Bronchial epithelial cell (primary cell): ENCODE data around the gene OR2M3. TPM values are rescaled to one million over a fixed set of nuclear protein-coding genes. Genes with fewer than 3 reads are reported as not detected.

Experiments
- DNase-seq: peaks from one replicate; pipeline ENCODE4 v3.0.0-alpha.2; 2010; ENCODE audit warnings: low read depth
- FAIRE-seq: peaks from 2 replicates; lab custom pipeline; 2011; peaks lifted over from hg19 to GRCh38; lab: Jason Lieb, UNC
- H3K27me3 ChIP-seq: 2 replicates; pipeline ENCODE4 v1.5.1; 2011; ENCODE audit warnings: low read length; ENCODE audit not compliant: control insufficient read depth, insufficient read depth
- H3K36me3 ChIP-seq: 2 replicates; pipeline ENCODE4 v1.5.1; 2011; ENCODE audit warnings: low read length; ENCODE audit not compliant: control insufficient read depth, insufficient read depth
- H3K4me3 ChIP-seq: 2 replicates; pipeline ENCODE4 v1.5.1; 2011; ENCODE audit warnings: mild to moderate bottlenecking, low read depth, low read length, control low read depth
- total RNA-seq: library from RNA; depleted of rRNA; stranded (reverse); fragments of >200 nt; gene quantifications from 2 replicates; pipeline ENCODE4 v1.2.1, GENCODE V29; 2014
- TF ChIP-seq, protein P1 (sequence below): IDR thresholded peaks from 2 replicates; pipeline ENCODE4 v1.5.1; 2011; ENCODE audit warnings: mild to moderate bottlenecking, moderate library complexity, low read length, control low read depth, inconsistent platforms; ENCODE audit not compliant: insufficient read depth, severe bottlenecking

The OR2M3 gene
- total RNA-seq, 1 donor from 2014 or later: under 0.01 TPM

DNA sequence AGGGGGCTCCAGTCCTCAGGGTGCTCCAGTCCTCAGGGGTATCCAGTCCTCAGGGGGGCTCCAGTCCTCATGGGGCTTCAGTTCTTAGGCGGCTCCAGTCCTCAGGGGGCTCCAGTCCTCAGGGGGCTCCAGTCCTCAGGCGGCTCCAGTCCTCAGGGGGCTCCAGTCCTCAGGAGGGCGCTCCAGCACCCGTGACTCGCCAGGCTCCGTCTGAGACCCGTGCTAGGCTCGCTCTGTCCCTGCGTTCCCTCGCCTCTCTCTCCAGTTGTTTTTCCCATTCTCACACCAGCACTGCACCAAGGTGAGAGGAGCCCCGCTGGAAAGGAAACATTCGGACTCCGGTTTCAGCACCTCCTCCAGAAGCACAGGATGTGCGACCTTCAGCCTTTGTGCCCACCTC, 31.9 kb upstream of the OR2M3 start:
- TF ChIP-seq, protein P1, sequence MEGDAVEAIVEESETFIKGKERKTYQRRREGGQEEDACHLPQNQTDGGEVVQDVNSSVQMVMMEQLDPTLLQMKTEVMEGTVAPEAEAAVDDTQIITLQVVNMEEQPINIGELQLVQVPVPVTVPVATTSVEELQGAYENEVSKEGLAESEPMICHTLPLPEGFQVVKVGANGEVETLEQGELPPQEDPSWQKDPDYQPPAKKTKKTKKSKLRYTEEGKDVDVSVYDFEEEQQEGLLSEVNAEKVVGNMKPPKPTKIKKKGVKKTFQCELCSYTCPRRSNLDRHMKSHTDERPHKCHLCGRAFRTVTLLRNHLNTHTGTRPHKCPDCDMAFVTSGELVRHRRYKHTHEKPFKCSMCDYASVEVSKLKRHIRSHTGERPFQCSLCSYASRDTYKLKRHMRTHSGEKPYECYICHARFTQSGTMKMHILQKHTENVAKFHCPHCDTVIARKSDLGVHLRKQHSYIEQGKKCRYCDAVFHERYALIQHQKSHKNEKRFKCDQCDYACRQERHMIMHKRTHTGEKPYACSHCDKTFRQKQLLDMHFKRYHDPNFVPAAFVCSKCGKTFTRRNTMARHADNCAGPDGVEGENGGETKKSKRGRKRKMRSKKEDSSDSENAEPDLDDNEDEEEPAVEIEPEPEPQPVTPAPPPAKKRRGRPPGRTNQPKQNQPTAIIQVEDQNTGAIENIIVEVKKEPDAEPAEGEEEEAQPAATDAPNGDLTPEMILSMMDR: no peak
- no peak for DNase-seq
- H3K4me3 ChIP-seq: no peak overlapping the region
- no peaks in the 10 kb centered on the region for H3K27me3 ChIP-seq
- no peaks in the 10 kb centered on the region for H3K36me3 ChIP-seq
- no peak for FAIRE-seq

DNA sequence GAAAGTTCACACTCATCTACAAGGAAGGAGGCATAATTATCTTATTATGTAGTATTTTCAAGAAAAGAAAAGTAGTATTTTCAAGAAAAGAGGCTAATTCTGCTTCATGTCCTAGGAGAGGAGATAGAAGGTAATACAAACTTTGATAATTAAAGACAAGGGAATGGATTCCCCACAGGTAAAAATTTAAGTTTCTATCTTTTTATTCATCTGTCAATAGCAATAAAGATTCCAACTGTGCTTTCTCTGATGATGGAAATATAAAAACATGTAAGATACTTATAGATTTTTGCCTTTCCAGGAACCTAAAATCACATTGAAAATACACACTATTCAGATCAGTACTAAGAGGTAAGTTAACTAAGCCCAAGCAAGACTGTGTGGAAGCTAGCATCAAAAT, 22.5 kb upstream of the OR2M3 start, which contains the start of gene OR2M2:
Gene OR2M2, plus strand, starts transcription at position 301 of the 400 bp plus-strand sequence. CDS start 5,165 bp downstream, outside the sequence.
- DNase-seq (no peak), FAIRE-seq (no peak)
- H3K4me3 ChIP-seq: no peak within 1 kb of the TSS
- TF ChIP-seq, protein P1: no peak
- no peaks in the 10 kb centered on the region for H3K27me3 ChIP-seq
- H3K36me3 ChIP-seq: no peaks in the 10 kb centered on the region

DNA sequence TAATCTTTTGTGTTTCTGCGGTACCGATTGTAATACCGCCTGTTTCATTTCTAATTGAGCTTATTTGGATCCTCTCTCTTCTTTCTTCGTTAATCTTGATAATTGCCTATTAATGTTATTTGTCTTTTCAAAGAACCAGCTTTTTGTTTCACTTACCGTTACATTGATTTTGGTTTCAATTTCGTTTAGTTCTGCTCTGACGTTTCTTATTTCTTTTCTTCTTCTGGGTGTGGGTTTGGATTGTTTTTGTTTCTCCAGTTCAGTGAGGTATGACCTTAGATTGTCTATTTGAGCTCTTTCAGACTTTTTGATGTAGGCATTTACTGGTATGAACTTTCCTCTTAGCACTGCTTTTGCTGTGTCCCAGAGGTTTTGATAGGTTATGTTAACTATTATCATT, 13.1 kb upstream of the OR2M3 start:
- DNase-seq: no peak
- Histone ChIP-seq H3K4me3 (no peak overlapping the region), H3K27me3 (no peaks in the 10 kb centered on the region), H3K36me3 (no peaks in the 10 kb centered on the region)
- no peak for FAIRE-seq
- TF ChIP-seq, protein P1: no peak

GRCh38 chr1:248187363-248187762, 9.7 kb upstream of the OR2M3 start:
- TF ChIP-seq, protein P1: no peak
- no peak for FAIRE-seq

DNA sequence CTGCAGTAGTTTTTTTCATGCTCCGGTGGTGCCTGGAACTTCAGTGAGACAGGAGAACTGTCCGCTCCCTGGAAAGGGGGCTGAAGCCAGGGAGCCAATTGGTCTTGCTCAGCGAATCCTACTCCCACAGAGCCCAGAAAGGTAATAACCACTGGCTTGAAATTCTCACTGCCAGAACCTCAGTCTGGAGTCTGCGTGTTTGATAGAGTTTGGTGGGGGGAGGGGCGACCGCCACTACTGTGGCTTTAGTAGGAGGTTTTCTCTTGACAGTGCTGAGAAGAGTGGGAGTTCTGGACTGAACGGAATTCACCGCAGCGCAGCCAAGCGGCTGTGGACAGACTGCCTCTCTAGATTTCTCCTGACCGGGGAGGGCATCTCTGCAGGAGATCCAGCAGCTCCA, 8.0 kb upstream of the OR2M3 start:
- FAIRE-seq (no peak), DNase-seq (no peak)
- TF ChIP-seq, protein P1: no peak
- Histone ChIP-seq H3K4me3 (no peak overlapping the region), H3K27me3 (no peaks in the 10 kb centered on the region), H3K36me3 (no peaks in the 10 kb centered on the region)

More at GRCh38 chr1:248187363-248187762, 9.7 kb upstream of the OR2M3 start:
- no peaks in the 10 kb centered on the region for H3K27me3 ChIP-seq
- H3K36me3 ChIP-seq: no peaks in the 10 kb centered on the region
- DNase-seq: no peak
- H3K4me3 ChIP-seq: no peak overlapping the region

DNA sequence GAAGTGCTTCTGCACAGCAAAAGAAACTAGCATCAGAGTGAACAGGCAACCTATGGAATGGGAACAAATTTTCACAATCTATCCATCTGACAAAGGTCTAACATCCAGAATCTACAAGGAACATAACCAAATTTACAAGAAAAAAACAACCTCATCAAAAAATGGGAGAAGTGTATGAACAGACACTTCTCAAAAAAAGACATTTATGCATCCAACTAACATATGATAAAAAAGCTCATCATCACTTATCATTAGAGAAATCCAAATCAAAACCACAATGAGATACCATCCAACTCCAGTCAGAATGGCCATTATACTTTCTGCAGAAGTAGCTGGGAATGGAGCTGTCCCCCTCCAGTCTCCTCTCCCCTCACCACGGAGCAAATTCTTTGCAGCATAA, 2.9 kb upstream of the OR2M3 start:
- DNase-seq (no peak), FAIRE-seq (no peak)
- Histone ChIP-seq H3K4me3 (no peak overlapping the region), H3K27me3 (no peaks in the 10 kb centered on the region), H3K36me3 (no peaks in the 10 kb centered on the region)
- TF ChIP-seq, protein P1: no peak
